ENCODE measurements around the gene H2BW1. TPM values are rescaled to one million over a fixed set of nuclear protein-coding genes. Genes with fewer than 3 reads are reported as not detected.
"Not testable (repeated sequence)": the region's sequence is repeated elsewhere in the genome, so short reads cannot be mapped to it uniquely, and the experiment has no call there.

H2BW1 gene
- not detected for total RNA-seq

DNA sequence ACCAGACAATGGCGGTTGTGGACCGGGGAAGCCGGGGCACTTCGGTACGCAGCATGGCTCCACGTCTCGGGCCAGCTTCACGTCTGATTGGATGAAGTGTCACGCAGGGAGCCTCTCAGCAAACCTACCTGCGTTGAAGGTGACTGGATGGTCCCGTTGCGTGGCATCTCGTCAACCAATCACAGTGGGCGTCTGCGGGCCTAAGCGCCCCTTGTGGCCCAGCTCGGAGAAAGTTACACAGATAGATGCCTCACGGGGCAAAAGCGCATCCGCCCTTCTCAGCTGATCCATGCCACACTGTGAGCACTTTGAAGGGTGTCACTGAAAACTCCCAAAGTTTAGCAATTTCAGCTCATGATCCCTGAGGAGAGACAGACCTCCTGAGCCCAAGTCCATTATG, at the start of gene H2BW1:
TSS of gene H2BW1 (minus strand) at position 103 of the 400 bp plus-strand sequence. CDS start 132 bp downstream, outside the sequence.
- DNase-seq: no peak

- DNase-seq: not testable (repeated sequence)
Observed at GRCh38 chrX:104062636-104063035, 49.1 kb upstream of the H2BW1 start.

DNA sequence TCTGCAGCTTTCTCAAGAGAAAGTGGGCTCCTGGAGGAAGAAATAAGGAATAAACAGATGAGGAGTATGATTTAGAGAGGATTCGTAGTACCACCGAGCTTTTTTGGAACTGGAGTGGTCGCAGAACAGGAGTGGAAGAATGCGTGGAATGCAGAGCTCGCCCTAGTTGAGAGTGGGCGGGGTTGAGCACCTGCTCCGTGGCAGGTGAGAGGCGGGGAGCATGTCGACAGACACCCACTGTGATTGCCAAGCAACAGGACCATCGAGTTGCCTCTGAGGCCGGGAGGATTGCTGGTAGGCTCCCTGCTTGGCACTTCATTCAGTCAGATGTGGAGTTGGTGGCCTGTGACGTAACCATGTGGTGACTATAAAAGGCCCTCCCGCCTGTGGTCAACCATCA, 41.4 kb upstream of the H2BW1 start:
- not testable (repeated sequence) for DNase-seq

DNA sequence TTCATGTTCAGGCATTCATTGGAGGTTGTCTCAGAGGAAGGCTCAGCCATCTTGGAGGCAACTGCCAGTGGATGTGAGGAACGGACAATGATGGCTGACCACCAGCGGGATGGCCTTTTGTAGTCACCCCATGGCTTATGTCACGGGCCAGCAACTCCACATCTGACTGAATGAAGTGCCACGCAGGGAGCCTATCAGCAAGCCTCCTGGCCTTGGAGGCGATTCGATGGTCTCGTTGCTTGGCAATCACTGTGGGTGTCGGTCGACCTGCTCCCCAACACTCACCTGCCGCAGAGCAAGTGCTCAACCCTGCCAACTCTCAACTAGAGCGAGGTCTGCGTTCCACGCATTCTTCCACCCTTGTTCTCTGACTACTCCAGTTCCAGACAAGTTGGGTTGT, 33.7 kb upstream of the H2BW1 start:
- no peak for DNase-seq

GRCh38 chrX:104045642-104046041, 32.1 kb upstream of the H2BW1 start:
- DNase-seq: no peak

DNA sequence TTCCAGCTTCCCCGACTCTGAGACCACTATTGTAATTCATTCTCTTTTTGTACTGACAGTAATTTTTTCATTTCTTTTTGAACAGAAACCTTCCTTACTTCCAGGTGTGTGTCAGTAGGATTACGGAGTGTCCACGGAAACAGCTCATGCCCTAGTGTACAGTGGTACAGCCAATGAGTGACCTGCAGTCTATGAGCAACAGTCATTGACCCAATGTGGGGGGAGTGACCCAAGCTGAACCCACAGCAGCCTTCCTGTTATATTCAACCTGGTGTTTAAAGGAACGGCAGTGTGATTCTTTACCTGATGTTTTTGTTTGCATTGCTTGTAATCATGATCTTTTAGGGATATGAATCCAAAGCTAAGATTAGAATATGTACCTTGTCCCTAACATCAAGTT, 27.5 kb upstream of the H2BW1 start:
- no peak for DNase-seq

- no peak for DNase-seq
Observed at GRCh38 chrX:104039689-104040505, 26.4 kb upstream of the H2BW1 start, which contains the start of gene H2BW2. Gene H2BW2, plus strand, starts transcription at chrX:104039956. Its CDS starts 39 bp downstream, at chrX:104039995.

- DNase-seq: no peak
Observed at GRCh38 chrX:104018126-104018525, 4.6 kb upstream of the H2BW1 start.

DNA sequence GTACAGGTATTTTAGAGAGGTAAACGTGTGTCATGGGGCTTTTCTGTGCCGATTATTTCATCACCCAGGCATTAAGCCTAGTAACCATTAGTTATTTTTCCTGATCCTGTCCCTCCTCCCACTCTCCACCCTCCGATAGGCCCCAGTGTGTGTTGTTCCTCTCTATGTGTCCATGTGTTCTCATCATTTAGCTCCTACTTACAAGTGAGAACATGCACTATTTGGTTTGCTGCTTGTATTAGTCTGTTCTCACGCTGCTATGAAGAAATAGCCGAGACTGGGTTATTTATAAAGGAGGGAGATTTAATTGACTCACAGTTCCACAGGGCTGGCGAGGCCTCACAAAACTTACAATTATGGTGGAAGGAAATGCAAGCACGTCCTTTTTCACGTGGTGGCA, 2.1 kb upstream of the H2BW1 start:
- not testable (repeated sequence) for DNase-seq

GRCh38 chrX:104013158-104013557, 350 bp downstream of the H2BW1 start:
- no peak for DNase-seq

DNA sequence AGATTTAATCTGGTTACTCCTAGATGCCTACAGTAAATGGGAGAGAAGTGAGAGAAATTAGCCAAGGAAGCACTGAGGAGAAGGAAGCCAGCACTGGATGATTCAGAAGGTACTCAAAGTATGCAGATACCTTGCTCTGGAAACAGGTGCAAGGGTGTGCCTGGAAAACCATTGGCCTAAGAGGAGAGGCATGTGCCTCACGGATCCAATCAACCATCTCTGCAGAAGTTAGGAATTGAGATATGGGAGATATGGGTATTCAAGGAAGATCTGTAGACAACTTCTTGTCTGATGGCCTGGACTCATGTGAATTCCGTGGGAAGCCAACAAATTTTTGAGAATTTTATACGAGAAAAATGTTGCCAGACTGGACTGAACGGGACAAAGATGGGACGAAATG, 4.7 kb downstream of the H2BW1 start:
- DNase-seq: no peak

DNA sequence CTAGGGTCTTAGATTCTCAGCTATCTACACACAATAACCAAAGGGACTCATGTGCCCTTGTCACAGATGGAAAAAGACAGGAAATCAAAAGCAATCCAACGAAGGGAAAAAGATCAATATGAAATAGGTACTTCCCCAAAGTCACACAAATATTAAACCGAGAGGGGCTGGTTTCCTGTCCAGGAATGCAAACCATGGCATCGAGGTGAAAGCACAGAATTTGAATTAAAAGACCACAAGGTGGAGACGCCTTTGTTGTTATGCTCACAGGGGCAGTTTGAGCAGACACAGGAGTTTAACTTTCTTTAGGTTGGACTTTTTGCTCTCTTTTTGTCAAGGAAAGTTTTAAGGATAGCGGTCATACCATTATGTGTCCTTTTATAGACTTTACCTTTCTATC, 14.3 kb downstream of the H2BW1 start:
- DNase-seq: no peak

GRCh38 chrX:103983508-103983907, 30.0 kb downstream of the H2BW1 start:
- DNase-seq: not testable (repeated sequence)

- DNase-seq: not testable (repeated sequence)
Observed at GRCh38 chrX:103962411-103963278, 50.9 kb downstream of the H2BW1 start, which contains the start of gene TMSB15B. Gene TMSB15B, plus strand, starts transcription at chrX:103962627.

Other genes starting within 250 kb of the H2BW1 start
- gene PLP1, start 236.9 kb downstream of the H2BW1 start, total RNA-seq: 84.1 TPM
- 36.2 TPM for gene RAB9B, start 181.5 kb downstream of the H2BW1 start, total RNA-seq
- 3.0 TPM for gene TMSB15B, start 51.1 kb downstream of the H2BW1 start, total RNA-seq
- not detected for gene H2BW2, start 26.2 kb upstream of the H2BW1 start, total RNA-seq
- 4.0 TPM for gene TMSB15C, start 62.5 kb upstream of the H2BW1 start, total RNA-seq
- gene ZCCHC18, start 98.8 kb upstream of the H2BW1 start, total RNA-seq: 1.2 TPM
- gene SLC25A53, start 143.3 kb upstream of the H2BW1 start, total RNA-seq: 13.2 TPM
- 25.4 TPM for gene FAM199X, start 152.7 kb upstream of the H2BW1 start, total RNA-seq
- not detected for gene ESX1, start 241.2 kb upstream of the H2BW1 start, total RNA-seq